SH-SY5Y (cell line): Measurements from ENCODE around the gene CACNA2D1.

Experiments
- GATA2 ChIP-seq: IDR thresholded peaks from 2 replicates; pipeline ENCODE4 v1.6.1; 2011; ENCODE audit warnings: mild to moderate bottlenecking, low read depth, low read length
- GATA3 ChIP-seq: IDR thresholded peaks from 2 replicates; pipeline ENCODE4 v1.6.1; 2011; ENCODE audit warnings: low read depth, mild to moderate bottlenecking, low read length, moderate library complexity

DNA sequence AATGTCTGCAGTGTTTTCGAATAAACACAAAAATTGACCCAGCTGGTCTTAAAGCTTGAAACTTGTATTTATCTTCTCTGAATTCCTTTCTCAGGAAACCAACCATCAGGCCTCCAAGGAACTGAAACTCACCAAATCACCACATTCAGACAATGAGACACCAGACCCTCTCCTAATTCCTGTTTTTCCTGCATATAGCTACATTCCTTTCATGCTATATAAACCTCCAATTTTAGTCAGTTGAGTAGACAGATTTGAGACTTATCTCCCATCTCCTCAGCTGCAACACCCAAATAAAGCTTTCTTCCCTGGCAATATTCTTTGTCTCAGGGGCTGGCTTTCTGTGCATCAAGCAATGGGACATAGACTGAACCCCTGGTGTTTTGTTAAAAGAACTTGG lies 317.0 kb downstream of the CACNA2D1 start:
- TF ChIP-seq GATA2 (no peak), GATA3 (no peak)
